ENCODE results near the gene RPL3.
"Not testable (repeated sequence)": the region's sequence is repeated elsewhere in the genome, so short reads cannot be mapped to it uniquely, and the experiment has no call there.

RPL3 gene

GRCh38 chr22:39351689-39352214, 32.3 kb upstream of the RPL3 start:
- DNase-seq (ENCODE audit: low read depth), result peak; percentile 44

GRCh38 chr22:39350757-39351688, 31.6 kb upstream of the RPL3 start:
- no peak for DNase-seq (ENCODE audit: low read depth)

DNA sequence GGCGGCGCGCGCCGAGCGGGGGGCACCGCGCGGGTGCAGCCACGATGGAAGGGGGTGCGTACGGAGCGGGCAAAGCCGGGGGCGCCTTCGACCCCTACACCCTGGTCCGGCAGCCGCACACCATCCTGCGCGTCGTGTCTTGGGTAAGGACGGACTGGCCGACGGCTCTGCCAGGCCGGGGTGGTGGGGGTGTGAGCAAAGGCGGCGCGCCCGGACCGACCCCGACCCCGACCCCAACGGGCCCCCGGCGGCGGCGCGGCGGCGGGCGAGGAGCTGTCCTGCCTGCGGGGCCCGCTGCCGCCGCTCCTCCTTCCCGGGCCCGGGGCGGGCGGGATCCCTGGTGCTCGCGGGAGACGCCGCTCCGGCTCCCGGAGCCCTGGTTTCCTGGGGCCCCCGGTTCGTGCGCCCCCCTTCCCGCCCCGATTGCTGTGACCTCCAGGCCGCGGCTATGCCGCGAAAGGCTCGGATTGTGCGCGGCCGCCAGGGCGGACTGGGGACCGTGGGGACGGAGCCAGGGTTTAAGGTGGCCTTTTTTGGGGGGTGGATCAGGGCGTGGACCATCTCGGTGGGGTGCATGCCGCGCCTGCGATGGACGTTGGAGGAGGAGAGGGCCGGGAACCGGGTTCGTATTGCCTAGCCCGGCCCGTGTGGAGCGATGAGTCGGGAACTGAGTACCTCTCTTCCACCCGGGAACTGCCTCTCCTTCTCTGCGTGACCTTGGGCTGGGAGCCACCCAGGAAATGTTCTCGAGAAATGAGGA, 30.7 kb upstream of the RPL3 start, which contains the start of gene SYNGR1:
Gene SYNGR1 (plus strand): TSS at position 25 of the 760 bp plus-strand sequence. CDS start 20 bp downstream, at position 45.
- no peak for DNase-seq (ENCODE audit: low read depth)

- DNase-seq (ENCODE audit: low read depth), result no peak
These were observed 30.1 kb upstream of the RPL3 start for GRCh38 chr22:39349506-39349966.

- no peak for DNase-seq (ENCODE audit: low read depth)
These were observed 29.6 kb upstream of the RPL3 start for GRCh38 chr22:39348909-39349505.

GRCh38 chr22:39345231-39345630, 25.8 kb upstream of the RPL3 start:
- DNase-seq (ENCODE audit: low read depth), result no peak

DNA sequence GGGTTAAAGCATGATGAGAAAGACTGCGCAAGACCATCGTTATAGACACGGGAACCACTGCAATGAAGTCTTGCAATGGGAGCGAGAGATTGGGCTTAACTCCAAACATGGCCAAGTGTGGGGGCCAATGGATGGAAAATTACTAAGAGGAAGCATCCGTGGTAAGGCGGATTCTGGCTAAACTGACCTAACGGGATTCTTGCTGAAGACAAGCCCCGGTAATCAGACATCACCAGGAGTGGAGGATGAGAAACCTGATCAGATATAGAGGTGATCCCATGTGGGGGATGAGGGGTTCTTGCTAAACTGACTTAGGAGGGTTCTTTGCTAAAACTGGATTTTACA, 24.6 kb upstream of the RPL3 start:
- no peak for DNase-seq (ENCODE audit: low read depth)

DNA sequence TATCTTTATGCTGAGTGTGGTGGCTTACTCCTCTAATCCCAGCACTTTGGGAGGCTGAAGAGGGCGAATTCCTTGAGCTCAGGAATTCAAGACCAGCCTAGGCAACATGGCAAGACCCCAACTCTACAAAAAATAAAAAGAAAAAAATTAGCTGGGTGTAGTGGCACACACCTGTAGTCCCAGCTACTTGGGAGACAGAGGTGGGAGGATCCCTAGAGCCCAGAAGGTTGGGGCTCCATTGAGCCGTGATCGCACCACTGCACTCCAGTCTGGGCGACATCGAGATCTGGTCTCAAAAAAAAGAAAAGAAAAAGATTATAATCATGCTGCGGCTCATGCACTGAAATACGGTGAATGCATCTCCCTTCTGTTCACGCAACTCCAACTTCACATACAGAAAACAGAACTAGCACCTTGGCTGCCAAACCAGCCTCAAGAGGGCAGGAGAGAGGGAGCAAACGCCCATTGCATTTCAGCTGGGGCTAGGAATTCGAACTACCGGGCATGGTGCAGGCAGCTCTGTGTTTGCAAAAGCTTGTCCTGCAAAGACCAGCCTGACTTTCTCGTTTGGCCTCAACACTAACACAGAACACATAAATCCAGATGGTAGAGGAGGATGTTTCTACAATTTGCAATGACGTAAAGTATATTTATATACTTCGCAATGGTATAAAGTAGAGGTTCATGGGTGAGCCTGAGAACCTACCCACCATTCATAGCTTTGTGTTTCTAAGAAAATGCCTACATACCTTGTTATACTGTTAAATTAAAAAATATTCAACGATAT, 24.0 kb upstream of the RPL3 start:
- DNase-seq (ENCODE audit: low read depth), result peak; percentile 63

GRCh38 chr22:39341179-39341578, 21.8 kb upstream of the RPL3 start:
- DNase-seq (ENCODE audit: low read depth), result no peak

- peak; percentile 79 for DNase-seq (ENCODE audit: low read depth)
These were observed 20.4 kb upstream of the RPL3 start for GRCh38 chr22:39339775-39340174.

DNA sequence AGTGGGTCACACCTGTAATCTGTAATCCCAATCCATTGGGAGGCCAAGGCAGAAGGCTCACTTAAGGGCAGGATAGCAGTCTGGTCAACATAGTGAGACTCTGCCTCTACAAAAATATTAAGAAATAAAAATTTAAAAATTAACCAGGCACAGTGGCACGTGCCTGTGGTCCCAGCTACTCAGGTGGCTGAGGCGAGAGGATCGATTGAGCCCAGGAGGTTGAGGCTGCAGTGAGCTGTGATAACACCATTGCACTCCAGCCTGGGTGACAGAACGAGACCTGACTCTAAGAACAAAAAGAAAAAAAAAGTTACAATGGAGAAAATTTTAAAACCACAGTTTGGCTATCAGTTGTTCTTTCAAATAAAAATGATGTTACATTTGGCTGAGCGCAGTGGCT, 17.0 kb upstream of the RPL3 start:
- DNase-seq (ENCODE audit: low read depth), result no peak

- DNase-seq (ENCODE audit: low read depth), result no peak
These were observed 13.1 kb upstream of the RPL3 start for GRCh38 chr22:39332441-39333064.

- DNase-seq (ENCODE audit: low read depth), result not testable (repeated sequence)
These were observed 11.1 kb upstream of the RPL3 start for GRCh38 chr22:39330553-39330952.

DNA sequence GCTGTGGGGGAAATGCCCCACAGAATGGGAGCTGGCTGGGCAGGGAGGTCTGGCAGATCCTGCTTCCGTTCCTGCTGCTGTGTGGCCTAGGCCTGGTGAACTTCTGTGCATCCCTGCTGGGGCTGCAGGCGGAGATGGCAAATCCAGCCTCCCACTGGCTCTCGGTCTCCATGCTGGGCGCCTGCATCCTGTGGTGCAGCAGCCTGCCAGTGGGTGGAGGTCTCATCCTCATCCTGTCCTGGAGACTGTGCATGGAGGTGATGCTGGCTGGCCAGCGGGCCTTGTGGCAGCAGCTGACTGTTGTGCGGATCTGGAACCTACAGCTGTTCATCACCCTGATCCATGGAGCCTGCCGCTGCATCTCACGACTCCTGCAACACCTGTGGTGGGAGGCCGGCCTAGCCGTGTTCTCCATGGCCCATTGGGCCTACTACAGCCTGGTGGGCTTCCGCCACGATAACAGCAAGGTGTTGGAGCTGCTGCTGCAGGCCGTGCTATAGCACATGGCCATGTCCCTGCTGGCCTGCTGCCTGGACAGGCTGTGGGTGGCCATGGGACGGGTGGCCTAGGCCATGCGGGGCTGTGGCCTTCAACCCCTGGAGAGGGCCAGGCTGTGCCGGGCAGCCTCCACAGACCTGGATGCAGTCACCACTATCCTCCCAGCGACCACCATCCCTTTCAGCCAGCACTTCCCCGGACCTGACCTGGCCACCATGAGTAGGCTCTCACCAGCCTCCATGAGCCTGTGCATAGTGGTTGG, 8.8 kb upstream of the RPL3 start:
- no peak for DNase-seq (ENCODE audit: low read depth)

DNA sequence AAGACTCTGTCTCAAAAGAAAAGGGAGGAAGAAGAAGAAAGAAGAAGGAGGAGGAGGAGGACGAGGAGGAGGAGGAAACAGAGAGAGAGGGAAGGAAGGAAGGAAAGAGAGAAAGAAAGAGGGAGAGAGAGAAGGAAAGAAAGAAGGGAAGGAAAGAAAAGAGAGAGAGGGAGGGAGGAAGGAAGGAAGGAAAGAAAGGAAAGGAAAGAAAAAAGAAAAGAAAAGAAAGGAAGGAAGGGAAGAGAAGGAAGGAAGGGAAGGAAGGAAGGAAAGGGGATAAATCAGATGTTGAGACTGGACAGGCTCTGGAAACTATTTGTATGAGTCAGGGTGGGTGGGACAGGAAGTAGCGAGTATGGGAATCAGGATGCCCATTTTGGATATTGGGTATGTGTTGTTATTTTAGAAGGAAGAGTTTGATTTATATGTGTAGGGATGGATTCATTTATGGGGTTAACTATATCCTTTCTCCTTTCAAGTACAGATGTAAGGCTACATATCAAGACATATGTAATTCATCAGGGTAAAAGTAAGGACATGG, 6.0 kb upstream of the RPL3 start:
- no peak for DNase-seq (ENCODE audit: low read depth)

- not testable (repeated sequence) for DNase-seq (ENCODE audit: low read depth)
These were observed 1.2 kb upstream of the RPL3 start for GRCh38 chr22:39320616-39321029.

GRCh38 chr22:39318507-39319283, 728 bp downstream of the RPL3 start:
- peak; percentile 56 for DNase-seq (ENCODE audit: low read depth)

GRCh38 chr22:39317775-39318506, 1.5 kb downstream of the RPL3 start:
- DNase-seq (ENCODE audit: low read depth), result peak; percentile 27

Measured in iris pigment epithelial cell (primary cell).